A549 (cell line): ENCODE results near the gene P2RY13. TPM values are rescaled to one million over a fixed set of nuclear protein-coding genes. Genes with fewer than 3 reads are reported as not detected.

Experiments used
- ATAC-seq, 2 experiments: fragments of 200-7000 bp in 1 of 2; fragments of >200 bp in 1 of 2; cut with Nextera tagmentation in 1 of 2; cut with Tn5 transposase in 1 of 2; 3 replicates each; pipeline versions ENCODE4 v1.8.0 to v1.9.1; 2018 to 2020; ENCODE audit warnings: mild to moderate bottlenecking in 1 of 2, moderate library complexity in 1 of 2
- CTCF ChIA-PET: fragments of 300-600 bp; sonication (Branson Sonifier 250); formaldehyde crosslinking; extraction: SDS; loops from one replicate; lab custom pipeline; 2021; ENCODE audit warnings: antibody characterized with exemption, inconsistent platforms; lab: Yijun Ruan, JAX
- POLR2A ChIA-PET: fragments of 350-600 bp; formaldehyde crosslinking; extraction: SDS; loops from one replicate; lab custom pipeline; 2021; ENCODE audit warnings: antibody characterized with exemption, inconsistent platforms; lab: Yijun Ruan, JAX
- DNase-seq, 2 experiments: peaks; one replicate each; pipeline versions ENCODE4 v3.0.0 to v3.0.0-alpha.2; 2011 to 2016; ENCODE audit warnings: low read depth in 1 of 2, low spot score in 1 of 2
- FAIRE-seq: peaks from 2 replicates; lab custom pipeline; 2011; peaks lifted over from hg19 to GRCh38; lab: Jason Lieb, UNC
- H3K27ac ChIP-seq, 2 experiments: fragments of >200 bp; sonication (Bioruptor Twin); formaldehyde crosslinking; 3 replicates each; pipeline ENCODE4 v1.5.1; 2016 to 2017
- H3K4me1 ChIP-seq: fragments of >200 bp; sonication (Bioruptor Twin); formaldehyde crosslinking; 3 replicates; pipeline ENCODE4 v1.6.1; 2016
- H3K4me2 ChIP-seq: fragments of >200 bp; sonication (Bioruptor Twin); formaldehyde crosslinking; 3 replicates; pipeline ENCODE4 v1.6.1; 2016
- H3K4me3 ChIP-seq: fragments of >200 bp; sonication (Bioruptor Twin); formaldehyde crosslinking; 3 replicates; pipeline ENCODE4 v1.5.1; 2016
- H3K9me3 ChIP-seq: fragments of >200 bp; sonication (Bioruptor Twin); formaldehyde crosslinking; 3 replicates; pipeline ENCODE4 v1.6.1; 2016
- CEBPB ChIP-seq, 2 experiments: fragments of >200 bp in 1 of 2; sonication (Bioruptor Twin) in 1 of 2; formaldehyde crosslinking in 1 of 2; IDR thresholded peaks; 2 replicates each; pipeline ENCODE4 v1.6.1; 2012 to 2016
- CHD2 ChIP-seq: fragments of 150-350 bp; IDR thresholded peaks from 2 replicates; pipeline ENCODE4 v1.6.1; 2014; ENCODE audit warnings: low read length; ENCODE audit not compliant: partially characterized antibody
- EHMT2 ChIP-seq: fragments of 200-600 bp; sonication (generic); IDR thresholded peaks from 2 replicates; pipeline ENCODE4 v1.6.1; 2016; ENCODE audit warnings: antibody characterized with exemption, low read depth, mild to moderate bottlenecking, moderate library complexity
- EP300 ChIP-seq, 2 experiments: fragments of >200 bp; sonication (Bioruptor Twin); formaldehyde crosslinking; IDR thresholded peaks; 2 replicates in 1 of 2; 3 replicates in 1 of 2; pipeline ENCODE4 v1.6.1; 2016 to 2017
- FOSB ChIP-seq: fragments of 250-450 bp; sonication (Bioruptor Pico); IDR thresholded peaks from 2 replicates; pipeline ENCODE4 v1.5.0; 2020; ENCODE audit warnings: mild to moderate bottlenecking, moderate library complexity
- FOSL2 ChIP-seq, 2 experiments: fragments of 450-650 bp in 1 of 2; fragments of >200 bp in 1 of 2; sonication (Bioruptor Twin) in 1 of 2; formaldehyde crosslinking; IDR thresholded peaks; 2 replicates each; pipeline versions ENCODE4 v1.5.0 to v1.6.1; 2016 to 2020; ENCODE audit warnings: mild to moderate bottlenecking in 1 of 2, moderate library complexity in 1 of 2
- HDAC2 ChIP-seq: fragments of 200-600 bp; sonication (generic); IDR thresholded peaks from 2 replicates; pipeline ENCODE4 v1.6.1; 2016
- HEYL ChIP-seq: fragments of 250-450 bp; sonication (Bioruptor Pico); IDR thresholded peaks from 2 replicates; pipeline ENCODE4 v1.8.0; 2021; ENCODE audit warnings: mild to moderate bottlenecking, moderate library complexity
- HOXB13 ChIP-seq: fragments of 250-450 bp; sonication (Bioruptor Pico); IDR thresholded peaks from 2 replicates; pipeline ENCODE4 v1.5.0; 2020; ENCODE audit warnings: low read depth, mild to moderate bottlenecking, moderate library complexity
- JUN ChIP-seq, 2 experiments: fragments of >200 bp; sonication (Bioruptor Twin); formaldehyde crosslinking; IDR thresholded peaks; 2 replicates in 1 of 2; 3 replicates in 1 of 2; pipeline ENCODE4 v1.6.1; 2016 to 2017
- KDM5A ChIP-seq: fragments of 200-600 bp; sonication (generic); IDR thresholded peaks from 2 replicates; pipeline ENCODE4 v1.6.1; 2016; ENCODE audit warnings: antibody characterized with exemption, mild to moderate bottlenecking
- MYC ChIP-seq: IDR thresholded peaks from 2 replicates; pipeline ENCODE4 v1.6.1; 2012; ENCODE audit warnings: mild to moderate bottlenecking, inconsistent platforms, low read length, improper control_type of control experiment, borderline replicate concordance
- NPAS2 ChIP-seq: fragments of 250-450 bp; sonication (Bioruptor Pico); IDR thresholded peaks from 2 replicates; pipeline ENCODE4 v1.8.0; 2022; ENCODE audit warnings: mild to moderate bottlenecking, moderate library complexity, borderline replicate concordance
- NR3C1 ChIP-seq: fragments of >200 bp; sonication (Bioruptor Twin); formaldehyde crosslinking; IDR thresholded peaks from 3 replicates; pipeline ENCODE4 v1.6.1; 2017
- PHF8 ChIP-seq: fragments of 200-600 bp; sonication (generic); IDR thresholded peaks from 2 replicates; pipeline ENCODE4 v1.6.1; 2016; ENCODE audit warnings: low read depth, mild to moderate bottlenecking, antibody characterized with exemption, moderate library complexity, borderline replicate concordance
- RAD21 ChIP-seq, 2 experiments: fragments of >200 bp in 1 of 2; sonication (Bioruptor Twin) in 1 of 2; formaldehyde crosslinking in 1 of 2; IDR thresholded peaks in 1 of 2; conservative IDR thresholded peaks in 1 of 2; 2 replicates in 1 of 2; 3 replicates in 1 of 2; pipeline ENCODE4 v1.6.1; 2012 to 2018; ENCODE audit warnings: inconsistent platforms in 1 of 2
- RARB ChIP-seq: fragments of 250-450 bp; sonication (Bioruptor Pico); IDR thresholded peaks from 2 replicates; pipeline ENCODE4 v1.8.0; 2021; ENCODE audit warnings: mild to moderate bottlenecking, moderate library complexity
- RNF2 ChIP-seq: fragments of 200-600 bp; sonication (generic); IDR thresholded peaks from 2 replicates; pipeline ENCODE4 v1.6.1; 2016; ENCODE audit warnings: low read depth, mild to moderate bottlenecking, antibody characterized with exemption, moderate library complexity, borderline replicate concordance
- SMC3 ChIP-seq: fragments of >200 bp; sonication (Bioruptor Twin); formaldehyde crosslinking; IDR thresholded peaks from 3 replicates; pipeline ENCODE4 v1.6.1; 2018; ENCODE audit warnings: inconsistent platforms
- WGBS: methylation state at CpG from one replicate; pipeline ENCODE4 v1.1.6; 2017; ENCODE audit errors: missing lambda C conversion rate; 5-methylcytosine and 5-hydroxymethylcytosine counted together
- polyA plus RNA-seq, 4 experiments: library from polyadenylated mRNA; depleted of rRNA in 3 of 4; stranded (reverse); fragments of >200 nt; fragmentation: RNase III in 1 of 4; extraction: RNeasy Plus Mini Kit Qiagen cat#74134 plus additional on column Dnase treatment in 1 of 4; gene quantifications; 2 replicates in 3 of 4; 3 replicates in 1 of 4; pipeline ENCODE4 v1.2.3, GENCODE V29; 2011 to 2017
- TF ChIP-seq, protein P1 (sequence below): fragments of 250-450 bp; sonication (Bioruptor Pico); IDR thresholded peaks from 2 replicates; pipeline ENCODE4 v1.5.0; 2020; ENCODE audit warnings: low read depth, mild to moderate bottlenecking, moderate library complexity
- TF ChIP-seq, protein P2 (sequence below): fragments of 450-650 bp; IDR thresholded peaks from 2 replicates; pipeline ENCODE4 v1.6.1; 2014; ENCODE audit warnings: antibody characterized with exemption
- TF ChIP-seq, protein P3 (sequence below): fragments of >200 bp; sonication (Bioruptor Twin); formaldehyde crosslinking; IDR thresholded peaks from 3 replicates; pipeline ENCODE4 v1.5.1; 2016

P2RY13 gene
- polyA plus RNA-seq, 2 of the 4 experiments (the other 2 are of a cell fraction), result not detected

DNA sequence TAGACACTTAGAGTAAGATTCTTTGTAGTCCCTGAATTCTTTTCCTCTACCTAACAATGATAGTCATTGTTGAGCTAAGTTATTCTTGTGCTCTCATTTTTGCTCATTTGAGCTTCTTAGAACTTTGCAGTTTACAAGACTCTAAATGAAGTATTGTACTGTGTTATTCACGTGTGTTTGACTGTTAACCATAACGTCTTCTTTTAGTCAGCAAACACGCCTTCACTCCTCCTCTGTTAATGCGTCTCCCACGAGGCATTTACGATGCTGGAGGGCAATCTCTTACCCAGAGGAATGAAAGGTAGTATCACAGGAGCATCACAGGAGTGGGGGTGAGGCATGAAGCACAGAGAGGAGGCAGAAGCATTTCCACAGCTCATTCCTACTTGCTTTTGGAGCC, 36.2 kb downstream of the P2RY13 start:
- FAIRE-seq, result no peak
- CTCF ChIA-PET, result interaction anchor here (0.6 to 3.5 kb wide), 12 partner anchors 11 to 634 kb away, joined by 3 to 18 read pairs (median 3); no protein-coding TSS in a partner anchor
- Histone ChIP-seq H3K4me3 (no peak overlapping the region), H3K27ac (no peak overlapping the region), H3K4me1 (no peaks in the 10 kb centered on the region), H3K4me2 (no peak overlapping the region), H3K9me3 (no peaks in the 10 kb centered on the region)
- TF ChIP-seq, protein P1, sequence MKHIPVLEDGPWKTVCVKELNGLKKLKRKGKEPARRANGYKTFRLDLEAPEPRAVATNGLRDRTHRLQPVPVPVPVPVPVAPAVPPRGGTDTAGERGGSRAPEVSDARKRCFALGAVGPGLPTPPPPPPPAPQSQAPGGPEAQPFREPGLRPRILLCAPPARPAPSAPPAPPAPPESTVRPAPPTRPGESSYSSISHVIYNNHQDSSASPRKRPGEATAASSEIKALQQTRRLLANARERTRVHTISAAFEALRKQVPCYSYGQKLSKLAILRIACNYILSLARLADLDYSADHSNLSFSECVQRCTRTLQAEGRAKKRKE (CRISPR knock-in tag), result no peak
- TF ChIP-seq CHD2 (no peak), JUN (IDR thresholded peaks at IDR 0.05) (no peak), SMC3 (no peak), RNF2 (no peak), RAD21 (conservative IDR thresholded peaks at IDR 0.05 in 1 of 2, IDR thresholded peaks at IDR 0.05 in 1 of 2) (no peak), HDAC2 (no peak), EHMT2 (no peak), NR3C1 (no peak), FOSL2 (IDR thresholded peaks at IDR 0.05) (no peak), FOSL2 (CRISPR knock-in tag; IDR thresholded peaks at IDR 0.05) (no peak), HOXB13 (CRISPR knock-in tag) (no peak)
- TF ChIP-seq, protein P2, sequence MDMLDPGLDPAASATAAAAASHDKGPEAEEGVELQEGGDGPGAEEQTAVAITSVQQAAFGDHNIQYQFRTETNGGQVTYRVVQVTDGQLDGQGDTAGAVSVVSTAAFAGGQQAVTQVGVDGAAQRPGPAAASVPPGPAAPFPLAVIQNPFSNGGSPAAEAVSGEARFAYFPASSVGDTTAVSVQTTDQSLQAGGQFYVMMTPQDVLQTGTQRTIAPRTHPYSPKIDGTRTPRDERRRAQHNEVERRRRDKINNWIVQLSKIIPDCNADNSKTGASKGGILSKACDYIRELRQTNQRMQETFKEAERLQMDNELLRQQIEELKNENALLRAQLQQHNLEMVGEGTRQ, result no peak
- POLR2A ChIA-PET, result no interaction called here
- ATAC-seq, result no peak
- no peak for DNase-seq
- 76% methylated on average over 6 of the region's 6 CpGs for WGBS

DNA sequence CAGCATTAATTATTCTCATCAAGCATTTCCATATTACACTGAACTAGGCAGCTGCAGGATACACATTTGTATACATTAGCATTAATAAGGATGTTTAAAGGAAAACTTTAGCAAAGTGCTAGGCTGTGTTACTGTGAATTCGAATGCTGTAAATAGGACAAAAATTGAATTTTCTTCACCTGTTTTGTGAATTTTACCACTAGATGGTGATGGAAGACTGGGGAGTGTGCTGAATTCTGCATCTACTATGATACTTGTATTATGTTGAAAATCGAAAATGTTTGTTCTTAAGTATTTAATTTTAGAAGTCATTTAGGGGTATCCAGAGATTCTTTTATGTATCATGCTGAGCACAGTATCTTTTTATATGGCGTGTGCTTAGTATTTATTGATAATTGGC, 38.7 kb downstream of the P2RY13 start:
- CTCF ChIA-PET, result interaction anchor here (0.7 to 3.5 kb wide), 10 partner anchors 10 to 1306 kb away, joined by 3 to 18 read pairs (median 6); no protein-coding TSS in a partner anchor
- WGBS, result 7% methylated on average over 3 of the region's 3 CpGs
- Histone ChIP-seq H3K27ac (no peak overlapping the region), H3K4me1 (no peaks in the 10 kb centered on the region), H3K4me2 (no peak overlapping the region), H3K4me3 (no peak overlapping the region), H3K9me3 (no peaks in the 10 kb centered on the region)
- FAIRE-seq, result peak; percentile 78
- peak in 1 of 2 experiments; percentile 48 for DNase-seq
- TF ChIP-seq SMC3 (peak; percentile 90), RARB (no peak), NPAS2 (CRISPR knock-in tag) (no peak), RAD21 (conservative IDR thresholded peaks at IDR 0.05 in 1 of 2, IDR thresholded peaks at IDR 0.05 in 1 of 2) (peak; percentile 92 to 94)
- TF ChIP-seq, protein P3, sequence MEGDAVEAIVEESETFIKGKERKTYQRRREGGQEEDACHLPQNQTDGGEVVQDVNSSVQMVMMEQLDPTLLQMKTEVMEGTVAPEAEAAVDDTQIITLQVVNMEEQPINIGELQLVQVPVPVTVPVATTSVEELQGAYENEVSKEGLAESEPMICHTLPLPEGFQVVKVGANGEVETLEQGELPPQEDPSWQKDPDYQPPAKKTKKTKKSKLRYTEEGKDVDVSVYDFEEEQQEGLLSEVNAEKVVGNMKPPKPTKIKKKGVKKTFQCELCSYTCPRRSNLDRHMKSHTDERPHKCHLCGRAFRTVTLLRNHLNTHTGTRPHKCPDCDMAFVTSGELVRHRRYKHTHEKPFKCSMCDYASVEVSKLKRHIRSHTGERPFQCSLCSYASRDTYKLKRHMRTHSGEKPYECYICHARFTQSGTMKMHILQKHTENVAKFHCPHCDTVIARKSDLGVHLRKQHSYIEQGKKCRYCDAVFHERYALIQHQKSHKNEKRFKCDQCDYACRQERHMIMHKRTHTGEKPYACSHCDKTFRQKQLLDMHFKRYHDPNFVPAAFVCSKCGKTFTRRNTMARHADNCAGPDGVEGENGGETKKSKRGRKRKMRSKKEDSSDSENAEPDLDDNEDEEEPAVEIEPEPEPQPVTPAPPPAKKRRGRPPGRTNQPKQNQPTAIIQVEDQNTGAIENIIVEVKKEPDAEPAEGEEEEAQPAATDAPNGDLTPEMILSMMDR, result peak; percentile 89
- ATAC-seq, result peak; percentile 47 to 54; a peak in 1 of 6 replicates
- POLR2A ChIA-PET, result no interaction called here

DNA sequence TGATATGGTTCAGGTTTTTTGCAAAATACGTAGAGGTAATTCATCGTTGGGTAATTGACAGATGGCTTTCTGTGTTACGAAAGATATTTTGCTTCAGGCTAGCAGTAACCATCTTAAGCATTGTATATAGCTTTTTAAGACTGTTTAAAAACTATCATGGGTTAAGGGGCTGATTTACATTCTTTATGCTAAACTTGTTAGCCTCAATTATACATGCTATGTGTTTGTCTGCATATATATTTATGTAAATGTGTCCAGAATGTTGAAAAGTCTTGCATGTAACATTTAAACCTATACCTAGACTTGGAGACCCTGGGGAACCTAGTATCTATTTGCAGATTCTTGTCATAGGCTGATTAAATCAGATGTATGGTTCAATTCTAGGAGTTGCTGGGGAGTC, 39.9 kb downstream of the P2RY13 start:
- ATAC-seq (no peak), DNase-seq (no peak), FAIRE-seq (no peak)
- WGBS, result 85% methylated on average over 3 of the region's 3 CpGs
- H3K27ac ChIP-seq, result no peak overlapping the region
- POLR2A ChIA-PET, result no interaction called here
- TF ChIP-seq PHF8 (no peak), RARB (no peak), FOSL2 (IDR thresholded peaks at IDR 0.05) (no peak), FOSL2 (CRISPR knock-in tag; IDR thresholded peaks at IDR 0.05) (no peak), FOSB (CRISPR knock-in tag) (no peak), CEBPB (IDR thresholded peaks at IDR 0.05) (no peak), KDM5A (no peak), MYC (no peak), HEYL (CRISPR knock-in tag) (no peak), RAD21 (conservative IDR thresholded peaks at IDR 0.05 in 1 of 2, IDR thresholded peaks at IDR 0.05 in 1 of 2) (no peak), EP300 (IDR thresholded peaks at IDR 0.05) (no peak), CHD2 (no peak), NPAS2 (CRISPR knock-in tag) (no peak)
- TF ChIP-seq, protein P2, result no peak
- TF ChIP-seq, all 56 proteins: peak for 0
- H3K9me3 ChIP-seq, result no peaks in the 10 kb centered on the region
- no peaks in the 10 kb centered on the region; the same call in 2 of the 3 replicates for H3K4me1 ChIP-seq
- no peak overlapping the region for H3K4me2 ChIP-seq
- CTCF ChIA-PET, result interaction anchor here (0.6 to 6.2 kb wide), 11 partner anchors 9 to 868 kb away, joined by 3 to 67 read pairs (median 4); partner anchors contain the start of gene P2RY13
- no peak overlapping the region for H3K4me3 ChIP-seq
